BE2C (cell line): Measurements from ENCODE around the gene STK36.

Experiments used
- DNase-seq: peaks from one replicate; pipeline ENCODE4 v3.0.0-alpha.2; 2020
- H3K27me3 ChIP-seq: fragments of 250-450 bp; sonication (Bioruptor Pico); 2 replicates; pipeline ENCODE4 v1.5.1; 2020; ENCODE audit warnings: mild to moderate bottlenecking
- H3K36me3 ChIP-seq: fragments of 250-450 bp; sonication (Bioruptor Pico); 2 replicates; pipeline ENCODE4 v1.5.1; 2020; ENCODE audit warnings: mild to moderate bottlenecking
- H3K4me1 ChIP-seq: fragments of 250-450 bp; sonication (Bioruptor Pico); 2 replicates; pipeline ENCODE4 v1.5.1; 2020
- H3K4me3 ChIP-seq: 2 replicates; pipeline ENCODE4 v1.5.1; 2011; ENCODE audit warnings: low read depth, low read length
- H3K9me3 ChIP-seq: fragments of 250-450 bp; sonication (Bioruptor Pico); 2 replicates; pipeline ENCODE4 v1.5.1; 2020
- TF ChIP-seq, protein P1 (sequence below): IDR thresholded peaks from 2 replicates; pipeline ENCODE4 v1.5.1; 2012; ENCODE audit warnings: mild to moderate bottlenecking, low read depth, low read length

Gene STK36

GRCh38 chr2:218711550-218711929, 39.7 kb downstream of the STK36 start:
- peak overlapping the region; percentile 83 for H3K4me3 ChIP-seq
- no peaks in the 10 kb centered on the region for H3K4me1 ChIP-seq
- H3K36me3 ChIP-seq, result peaks cover 11% of the 10 kb centered on the region
- no peak for DNase-seq
- TF ChIP-seq, protein P1, sequence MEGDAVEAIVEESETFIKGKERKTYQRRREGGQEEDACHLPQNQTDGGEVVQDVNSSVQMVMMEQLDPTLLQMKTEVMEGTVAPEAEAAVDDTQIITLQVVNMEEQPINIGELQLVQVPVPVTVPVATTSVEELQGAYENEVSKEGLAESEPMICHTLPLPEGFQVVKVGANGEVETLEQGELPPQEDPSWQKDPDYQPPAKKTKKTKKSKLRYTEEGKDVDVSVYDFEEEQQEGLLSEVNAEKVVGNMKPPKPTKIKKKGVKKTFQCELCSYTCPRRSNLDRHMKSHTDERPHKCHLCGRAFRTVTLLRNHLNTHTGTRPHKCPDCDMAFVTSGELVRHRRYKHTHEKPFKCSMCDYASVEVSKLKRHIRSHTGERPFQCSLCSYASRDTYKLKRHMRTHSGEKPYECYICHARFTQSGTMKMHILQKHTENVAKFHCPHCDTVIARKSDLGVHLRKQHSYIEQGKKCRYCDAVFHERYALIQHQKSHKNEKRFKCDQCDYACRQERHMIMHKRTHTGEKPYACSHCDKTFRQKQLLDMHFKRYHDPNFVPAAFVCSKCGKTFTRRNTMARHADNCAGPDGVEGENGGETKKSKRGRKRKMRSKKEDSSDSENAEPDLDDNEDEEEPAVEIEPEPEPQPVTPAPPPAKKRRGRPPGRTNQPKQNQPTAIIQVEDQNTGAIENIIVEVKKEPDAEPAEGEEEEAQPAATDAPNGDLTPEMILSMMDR, result no peak
- no peaks in the 10 kb centered on the region for H3K9me3 ChIP-seq
- H3K27me3 ChIP-seq, result no peaks in the 10 kb centered on the region

DNA sequence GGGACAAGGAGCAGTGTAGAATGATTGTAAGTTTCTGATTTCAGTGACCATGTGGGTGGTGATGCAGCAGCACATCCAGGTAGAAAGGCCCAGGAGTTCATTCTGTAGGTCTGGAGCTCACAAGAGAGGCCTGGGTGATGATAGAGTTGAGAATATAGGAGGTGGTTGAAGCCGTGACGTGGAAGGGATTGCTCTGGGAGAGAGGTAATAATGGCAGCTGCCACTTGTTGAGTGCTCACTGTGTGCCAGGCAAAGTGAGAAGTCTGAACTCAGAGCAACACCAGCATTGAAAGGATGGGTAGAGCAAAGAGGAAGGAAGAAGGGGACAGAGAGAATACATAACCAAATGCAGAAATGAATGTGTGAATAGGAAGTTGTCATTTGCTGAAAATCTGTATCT, 42.0 kb downstream of the STK36 start:
- Histone ChIP-seq H3K4me3 (no peak overlapping the region), H3K4me1 (peaks cover 4% of the 10 kb centered on the region), H3K36me3 (peaks cover 11% of the 10 kb centered on the region), H3K27me3 (no peaks in the 10 kb centered on the region), H3K9me3 (no peaks in the 10 kb centered on the region)
- TF ChIP-seq, protein P1, result no peak
- no peak for DNase-seq

DNA sequence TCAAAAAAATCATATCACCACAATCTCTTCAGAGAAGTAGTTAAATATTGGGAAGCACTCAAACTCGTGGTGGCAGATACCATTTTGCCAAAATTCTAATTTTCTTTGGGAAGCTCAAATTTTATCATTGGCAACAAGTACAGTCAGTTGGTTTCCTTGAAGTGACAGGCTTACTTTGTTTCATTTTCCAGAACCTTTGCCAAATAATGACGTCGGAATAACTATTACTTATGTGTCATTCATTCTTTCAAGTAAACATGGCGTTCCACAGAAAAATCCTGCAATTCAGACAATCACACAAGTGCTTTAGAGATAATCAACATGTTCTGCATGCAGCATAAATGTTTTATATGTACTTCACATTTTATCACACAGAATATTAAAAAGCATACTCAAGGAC, 44.2 kb downstream of the STK36 start:
- Histone ChIP-seq H3K4me3 (no peak overlapping the region), H3K4me1 (peaks cover 4% of the 10 kb centered on the region), H3K9me3 (no peaks in the 10 kb centered on the region), H3K36me3 (peaks cover 11% of the 10 kb centered on the region), H3K27me3 (no peaks in the 10 kb centered on the region)
- TF ChIP-seq, protein P1, result no peak
- no peak for DNase-seq

GRCh38 chr2:218717262-218717661, 45.4 kb downstream of the STK36 start:
- no peaks in the 10 kb centered on the region for H3K9me3 ChIP-seq
- TF ChIP-seq, protein P1, result no peak
- DNase-seq, result no peak
- H3K27me3 ChIP-seq, result no peaks in the 10 kb centered on the region
- H3K4me1 ChIP-seq, result peaks cover 4% of the 10 kb centered on the region
- H3K4me3 ChIP-seq, result no peak overlapping the region
- H3K36me3 ChIP-seq, result peaks cover 11% of the 10 kb centered on the region

DNA sequence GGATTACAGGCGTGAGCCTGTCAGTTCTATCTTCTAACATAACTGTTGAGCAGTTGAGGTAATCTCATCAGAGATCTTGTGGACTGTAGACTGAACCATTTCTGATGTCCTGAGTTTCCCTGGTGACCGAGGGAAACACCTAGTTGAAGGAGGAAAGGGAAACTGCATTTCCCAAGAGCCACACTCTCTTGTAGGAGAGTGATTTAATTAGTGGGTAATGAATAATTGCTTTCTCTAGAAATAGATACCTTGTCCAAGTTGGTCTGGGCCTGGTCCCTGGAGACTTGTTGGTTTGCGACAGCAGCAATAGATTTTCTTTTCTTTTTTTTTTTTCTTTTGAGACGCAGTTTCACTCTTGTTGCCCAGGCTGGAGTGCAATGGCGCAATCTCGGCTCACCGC, 46.2 kb downstream of the STK36 start:
- Histone ChIP-seq H3K9me3 (no peaks in the 10 kb centered on the region), H3K27me3 (no peaks in the 10 kb centered on the region), H3K36me3 (peaks cover 11% of the 10 kb centered on the region), H3K4me3 (no peak overlapping the region), H3K4me1 (peaks cover 4% of the 10 kb centered on the region)
- TF ChIP-seq, protein P1, result no peak
- peak; percentile 40 for DNase-seq

- no peaks in the 10 kb centered on the region for H3K27me3 ChIP-seq
- H3K36me3 ChIP-seq, result peaks cover 8% of the 10 kb centered on the region
- DNase-seq, result no peak
- TF ChIP-seq, protein P1, result no peak
- peaks cover 4% of the 10 kb centered on the region for H3K4me1 ChIP-seq
- no peaks in the 10 kb centered on the region for H3K9me3 ChIP-seq
- H3K4me3 ChIP-seq, result no peak overlapping the region
Measured at GRCh38 chr2:218719457-218719856, 47.6 kb downstream of the STK36 start.
